ENCODE data around the gene ZNF496.

Gene ZNF496

DNA sequence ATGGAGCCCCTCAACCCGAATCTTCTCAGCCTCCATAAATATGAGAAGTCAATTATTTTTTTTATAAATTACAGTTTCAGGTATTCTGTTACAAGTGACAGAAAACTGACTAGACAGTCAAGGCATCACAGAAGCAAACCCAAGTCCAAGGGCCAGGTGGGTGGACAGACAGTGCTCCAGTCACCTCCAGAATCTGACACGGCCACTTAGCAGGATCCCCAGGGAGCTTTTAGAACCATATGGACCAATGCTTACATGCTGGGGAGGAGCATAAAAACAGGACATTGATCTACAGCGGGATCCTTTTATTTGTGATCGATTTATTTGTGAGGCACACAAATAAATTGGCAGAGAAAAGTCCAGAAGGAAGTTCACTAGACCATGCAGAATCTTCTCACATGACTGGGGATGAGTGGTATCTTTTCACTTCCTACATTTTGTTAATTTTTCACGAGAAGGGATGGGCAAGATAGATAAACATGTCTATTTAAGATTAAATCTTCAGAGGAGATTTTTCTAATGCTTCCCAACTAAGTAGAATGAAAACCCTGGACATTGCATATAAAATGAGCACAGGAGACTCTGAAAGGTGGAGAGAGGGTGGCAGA is 15.0 kb downstream of the ZNF496 start:
- ChIA-PET CTCF (no interaction called here), POLR2A (no interaction called here)
- TF ChIP-seq ZNF384 (IDR thresholded peaks at IDR 0.05) (no peak), PKNOX1 (IDR thresholded peaks at IDR 0.05) (no peak), SUZ12 (IDR thresholded peaks at IDR 0.05) (no peak), SP1 (IDR thresholded peaks at IDR 0.05) (no peak), FOXK2 (IDR thresholded peaks at IDR 0.05) (no peak), ELF4 (IDR thresholded peaks at IDR 0.05) (no peak), BHLHE40 (IDR thresholded peaks at IDR 0.05; ENCODE audit: borderline replicate concordance) (no peak), LEF1 (IDR thresholded peaks at IDR 0.05; ENCODE audit: borderline replicate concordance) (no peak), HDGF (IDR thresholded peaks at IDR 0.05; ENCODE audit: borderline replicate concordance) (no peak), L3MBTL2 (conservative IDR thresholded peaks at IDR 0.05) (no peak), CTBP1 (IDR thresholded peaks at IDR 0.05; ENCODE audit: borderline replicate concordance) (no peak), FOXM1 (IDR thresholded peaks at IDR 0.05; ENCODE audit: borderline replicate concordance) (no peak), TARDBP (IDR thresholded peaks at IDR 0.05) (no peak)
- no peak for DNase-seq (ENCODE audit: extremely low spot score)

DNA sequence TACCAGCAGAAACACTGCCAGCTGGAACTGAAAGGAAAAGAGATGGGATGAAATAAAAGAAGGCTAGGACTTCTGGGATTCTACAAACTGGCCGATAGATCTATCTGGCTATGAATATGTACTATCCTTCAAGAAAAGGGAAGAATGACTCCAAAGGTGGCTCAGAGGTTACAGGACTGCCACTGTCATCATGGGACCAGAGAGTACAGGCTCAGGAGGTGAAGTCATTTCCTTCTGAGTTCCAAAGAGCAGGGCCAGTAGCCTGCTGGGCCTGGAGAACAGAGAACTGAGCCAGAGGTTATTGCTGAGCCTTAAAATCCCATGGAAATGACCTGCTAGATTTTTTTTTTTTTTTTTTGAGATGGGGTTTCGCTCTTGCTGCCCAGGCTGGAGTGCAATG is 27.6 kb downstream of the ZNF496 start:
- TF ChIP-seq ARNT (IDR thresholded peaks at IDR 0.05) (no peak), NFRKB (IDR thresholded peaks at IDR 0.05) (no peak), LEF1 (IDR thresholded peaks at IDR 0.05; ENCODE audit: borderline replicate concordance) (no peak), FOXA1 (IDR thresholded peaks at IDR 0.05) (no peak), SP1 (IDR thresholded peaks at IDR 0.05) (no peak), ZNF384 (IDR thresholded peaks at IDR 0.05) (no peak), TARDBP (IDR thresholded peaks at IDR 0.05) (no peak), SUZ12 (IDR thresholded peaks at IDR 0.05) (no peak), CTBP1 (IDR thresholded peaks at IDR 0.05; ENCODE audit: borderline replicate concordance) (no peak), FOXM1 (IDR thresholded peaks at IDR 0.05; ENCODE audit: borderline replicate concordance) (no peak), BHLHE40 (IDR thresholded peaks at IDR 0.05; ENCODE audit: borderline replicate concordance) (no peak), FOXK2 (IDR thresholded peaks at IDR 0.05) (no peak), ELF4 (IDR thresholded peaks at IDR 0.05) (no peak), L3MBTL2 (conservative IDR thresholded peaks at IDR 0.05) (no peak), PKNOX1 (IDR thresholded peaks at IDR 0.05) (no peak), HDGF (IDR thresholded peaks at IDR 0.05; ENCODE audit: borderline replicate concordance) (no peak)
- ChIA-PET POLR2A (no interaction called here), CTCF (no interaction called here)

GRCh38 chr1:247303216-247303615 is 28.5 kb downstream of the ZNF496 start:
- no peak for DNase-seq (ENCODE audit: extremely low spot score)
- no peak for TF ChIP-seq BHLHE40 (IDR thresholded peaks at IDR 0.05; ENCODE audit: borderline replicate concordance)
- CTCF ChIA-PET, result no interaction called here
- POLR2A ChIA-PET, result no interaction called here

More for the DNA sequence above, 27.6 kb downstream of the ZNF496 start:
- no peak for DNase-seq (ENCODE audit: extremely low spot score)

DNA sequence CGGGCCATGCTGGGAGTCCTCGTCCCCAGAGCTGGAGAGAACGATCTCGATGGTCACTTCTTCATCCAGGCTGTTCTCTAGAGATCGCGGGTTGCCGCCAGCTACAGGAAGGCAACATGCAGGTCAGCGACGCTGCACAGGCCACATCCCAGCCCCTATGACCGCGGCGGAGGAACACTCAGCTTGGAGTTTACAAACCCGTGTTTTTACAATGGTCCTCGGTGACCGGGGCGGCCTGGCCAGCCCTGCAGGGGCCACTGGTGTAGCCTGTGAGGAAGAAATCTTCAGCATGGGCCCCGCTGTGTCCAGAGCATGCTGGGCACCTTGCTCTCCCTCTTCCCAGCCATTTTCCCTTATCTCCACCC is 30.5 kb downstream of the ZNF496 start:
- ChIA-PET POLR2A (no interaction called here), CTCF (no interaction called here)
- no peak for DNase-seq (ENCODE audit: extremely low spot score)
- TF ChIP-seq SP1 (IDR thresholded peaks at IDR 0.05) (no peak), TARDBP (IDR thresholded peaks at IDR 0.05) (no peak), NFRKB (IDR thresholded peaks at IDR 0.05) (no peak), BHLHE40 (IDR thresholded peaks at IDR 0.05; ENCODE audit: borderline replicate concordance) (no peak), L3MBTL2 (conservative IDR thresholded peaks at IDR 0.05) (no peak), ZNF384 (IDR thresholded peaks at IDR 0.05) (no peak)

- no peak for DNase-seq (ENCODE audit: extremely low spot score)
- CTCF ChIA-PET, result no interaction called here
- POLR2A ChIA-PET, result no interaction called here
- TF ChIP-seq BHLHE40 (IDR thresholded peaks at IDR 0.05; ENCODE audit: borderline replicate concordance) (no peak), SP1 (IDR thresholded peaks at IDR 0.05) (no peak), HDGF (IDR thresholded peaks at IDR 0.05; ENCODE audit: borderline replicate concordance) (no peak), ZNF384 (IDR thresholded peaks at IDR 0.05) (no peak), FOXA1 (IDR thresholded peaks at IDR 0.05) (no peak), LEF1 (IDR thresholded peaks at IDR 0.05; ENCODE audit: borderline replicate concordance) (no peak), SUZ12 (IDR thresholded peaks at IDR 0.05) (no peak), ARNT (IDR thresholded peaks at IDR 0.05) (no peak), FOXM1 (IDR thresholded peaks at IDR 0.05; ENCODE audit: borderline replicate concordance) (no peak), NFRKB (IDR thresholded peaks at IDR 0.05) (no peak), ELF4 (IDR thresholded peaks at IDR 0.05) (no peak), TARDBP (IDR thresholded peaks at IDR 0.05) (no peak), FOXK2 (IDR thresholded peaks at IDR 0.05) (no peak), L3MBTL2 (conservative IDR thresholded peaks at IDR 0.05) (no peak), CTBP1 (IDR thresholded peaks at IDR 0.05; ENCODE audit: borderline replicate concordance) (no peak), PKNOX1 (IDR thresholded peaks at IDR 0.05) (no peak)
Measured at GRCh38 chr1:247300491-247301175, 31.0 kb downstream of the ZNF496 start.

DNA sequence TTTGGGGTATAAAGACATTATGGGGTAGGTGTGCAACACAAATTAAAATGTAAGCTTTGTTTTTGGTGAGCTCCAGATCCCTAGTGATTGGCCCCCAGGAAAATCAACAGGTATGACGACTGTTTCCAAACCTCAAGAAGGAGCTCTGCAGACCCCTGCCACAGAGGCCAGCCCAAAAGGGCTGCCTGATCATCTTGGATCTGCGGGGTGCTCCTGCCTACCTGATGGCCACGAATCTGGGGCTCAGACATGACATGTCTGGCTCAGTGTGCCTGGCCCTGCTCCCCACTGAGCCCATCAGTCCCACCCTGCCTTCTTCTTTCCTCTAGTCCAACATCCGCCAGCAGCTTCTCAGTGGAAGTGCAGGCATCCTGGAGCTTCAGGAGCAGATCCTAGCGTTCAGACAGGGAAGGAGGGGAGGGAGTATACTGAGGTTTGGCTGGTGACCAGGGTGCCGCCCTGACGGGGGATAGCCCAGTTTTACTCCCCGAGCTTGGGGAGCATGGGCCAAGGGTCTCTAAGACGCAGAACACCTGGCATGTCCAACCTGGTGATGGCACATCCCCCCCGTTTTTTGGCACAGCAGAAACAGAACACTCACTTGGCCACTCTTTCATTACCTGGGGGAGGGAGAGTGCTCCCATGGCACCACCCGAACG is 31.8 kb downstream of the ZNF496 start:
- DNase-seq (ENCODE audit: extremely low spot score), result no peak
- ChIA-PET CTCF (no interaction called here), POLR2A (no interaction called here)
- no peak for TF ChIP-seq HDGF (IDR thresholded peaks at IDR 0.05; ENCODE audit: borderline replicate concordance)
- TF ChIP-seq NFRKB (IDR thresholded peaks at IDR 0.05), result no peak
- no peak for TF ChIP-seq ZNF384 (IDR thresholded peaks at IDR 0.05)
- no peak for TF ChIP-seq L3MBTL2 (conservative IDR thresholded peaks at IDR 0.05)
- TF ChIP-seq ARNT (IDR thresholded peaks at IDR 0.05), result no peak
- TF ChIP-seq SUZ12 (IDR thresholded peaks at IDR 0.05), result no peak
- TF ChIP-seq TARDBP (IDR thresholded peaks at IDR 0.05), result no peak
- no peak for TF ChIP-seq SP1 (IDR thresholded peaks at IDR 0.05)
- no peak for TF ChIP-seq FOXM1 (IDR thresholded peaks at IDR 0.05; ENCODE audit: borderline replicate concordance)
- TF ChIP-seq FOXK2 (IDR thresholded peaks at IDR 0.05), result no peak
- TF ChIP-seq LEF1 (IDR thresholded peaks at IDR 0.05; ENCODE audit: borderline replicate concordance), result no peak
- TF ChIP-seq PKNOX1 (IDR thresholded peaks at IDR 0.05), result no peak
- TF ChIP-seq CTBP1 (IDR thresholded peaks at IDR 0.05; ENCODE audit: borderline replicate concordance), result no peak
- TF ChIP-seq ELF4 (IDR thresholded peaks at IDR 0.05), result no peak
